GM19455 (cell line): Measurements from ENCODE around the gene TBK1.
"Not testable (repeated sequence)": the region's sequence is repeated elsewhere in the genome, so short reads cannot be mapped to it uniquely, and the experiment has no call there.

Experiments used
- ATAC-seq: cut with Tn5 transposase; IDR thresholded peaks from one replicate; pipeline ENCODE4 v1.9.1; 2021; ENCODE audit not compliant: unreplicated experiment

TBK1 gene

DNA sequence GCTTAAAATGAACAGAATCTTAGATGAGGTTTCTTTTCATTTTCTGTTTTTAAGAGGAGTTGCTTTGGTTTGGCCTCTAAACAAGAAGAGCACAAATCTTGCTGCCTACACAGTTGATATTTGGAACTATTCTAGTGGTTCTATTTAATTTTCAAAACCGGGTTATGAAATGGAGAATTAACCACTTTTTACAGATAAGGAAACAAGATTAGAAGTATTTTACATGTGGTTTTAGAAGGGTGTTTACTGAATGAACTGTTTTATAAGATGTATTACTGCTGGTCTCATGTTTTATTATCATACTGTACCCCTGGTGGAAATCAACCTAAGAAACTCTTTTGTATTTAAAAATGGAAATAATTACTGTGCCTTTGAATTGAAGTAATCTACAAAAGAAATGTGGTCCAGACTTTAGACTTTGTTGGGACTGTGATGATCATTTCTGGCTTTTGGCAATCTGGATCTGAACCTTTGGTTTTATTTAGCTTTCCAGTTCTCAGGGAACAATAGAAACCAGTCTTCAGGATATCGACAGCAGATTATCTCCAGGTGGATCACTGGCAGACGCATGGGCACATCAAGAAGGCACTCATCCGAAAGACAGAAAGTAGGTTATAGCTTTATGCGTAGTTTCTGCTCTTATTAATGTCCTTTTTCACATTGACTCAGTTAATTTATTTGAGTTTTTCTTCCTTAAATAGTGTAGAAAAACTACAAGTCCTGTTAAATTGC, 43.2 kb downstream of the TBK1 start:
- ATAC-seq = no peak

DNA sequence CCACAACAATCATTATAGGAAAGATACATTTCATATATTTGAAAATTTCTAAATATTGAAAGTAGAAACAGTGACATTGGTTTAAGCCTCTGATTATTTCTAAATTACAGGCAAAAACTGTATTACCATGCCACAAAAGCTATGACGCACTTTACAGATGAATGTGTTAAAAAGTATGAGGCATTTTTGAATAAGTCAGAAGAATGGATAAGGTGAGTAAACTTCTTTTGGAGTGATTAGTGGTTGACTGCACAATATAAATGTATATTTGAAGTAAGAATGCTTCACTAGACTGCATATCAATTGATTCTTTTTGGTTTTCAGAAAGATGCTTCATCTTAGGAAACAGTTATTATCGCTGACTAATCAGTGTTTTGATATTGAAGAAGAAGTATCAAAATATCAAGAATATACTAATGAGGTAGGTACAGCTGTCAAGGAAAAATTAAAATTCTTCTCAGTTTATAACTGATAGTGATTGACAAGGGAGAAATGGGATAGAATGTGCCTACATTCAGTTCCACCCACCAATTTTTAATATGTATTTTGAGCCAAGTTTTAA, 45.0 kb downstream of the TBK1 start:
- ATAC-seq = no peak

DNA sequence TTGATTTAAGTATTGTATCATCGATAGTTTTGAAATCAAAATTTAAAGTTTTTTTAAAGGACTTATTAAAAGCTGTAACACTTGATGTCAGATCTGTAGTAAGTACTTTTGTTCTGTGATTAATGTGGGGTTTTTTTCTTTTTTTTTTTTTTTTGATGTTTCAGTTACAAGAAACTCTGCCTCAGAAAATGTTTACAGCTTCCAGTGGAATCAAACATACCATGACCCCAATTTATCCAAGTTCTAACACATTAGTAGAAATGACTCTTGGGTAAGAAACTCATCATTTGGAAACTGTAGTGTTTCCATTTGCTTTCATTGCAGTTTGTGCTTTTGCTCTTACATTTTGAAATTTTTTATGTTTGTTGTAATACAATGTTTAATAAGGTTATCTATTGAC, 45.6 kb downstream of the TBK1 start:
- no peak for ATAC-seq

DNA sequence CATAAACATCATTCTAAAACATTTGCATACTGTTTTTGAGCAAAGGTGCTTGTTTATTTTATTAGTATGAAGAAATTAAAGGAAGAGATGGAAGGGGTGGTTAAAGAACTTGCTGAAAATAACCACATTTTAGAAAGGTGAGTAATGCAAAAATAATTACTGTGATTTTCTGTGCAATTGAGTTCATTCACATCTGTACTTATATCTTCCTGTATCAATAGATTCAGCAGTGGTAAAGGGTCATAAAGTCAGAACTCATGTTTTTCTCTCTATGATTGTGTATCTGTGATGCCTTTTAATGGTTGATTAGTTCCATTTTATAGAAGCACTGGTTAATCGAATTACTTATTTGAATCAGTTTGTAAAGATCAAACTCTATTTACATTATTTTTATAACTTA, 46.0 kb downstream of the TBK1 start:
- ATAC-seq = no peak

DNA sequence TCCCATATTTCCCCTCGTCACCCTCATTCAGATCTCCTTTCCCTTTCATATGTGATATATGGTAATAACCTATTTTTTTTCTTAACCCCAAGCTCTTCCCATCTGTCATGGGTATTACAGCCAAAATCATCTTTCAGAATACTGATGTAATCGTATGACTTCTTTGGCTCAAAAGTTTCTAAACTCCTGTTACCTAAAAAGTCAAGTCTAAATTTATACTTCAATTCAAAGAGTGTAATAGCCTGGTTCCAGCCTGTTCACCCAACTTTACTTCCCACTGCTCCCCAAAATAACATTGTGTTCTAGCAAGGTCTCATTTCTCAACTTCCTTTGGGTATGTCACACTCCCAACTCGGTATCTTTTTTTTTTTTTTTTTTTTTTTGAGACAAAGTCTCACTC, 48.5 kb downstream of the TBK1 start:
- no peak for ATAC-seq

DNA sequence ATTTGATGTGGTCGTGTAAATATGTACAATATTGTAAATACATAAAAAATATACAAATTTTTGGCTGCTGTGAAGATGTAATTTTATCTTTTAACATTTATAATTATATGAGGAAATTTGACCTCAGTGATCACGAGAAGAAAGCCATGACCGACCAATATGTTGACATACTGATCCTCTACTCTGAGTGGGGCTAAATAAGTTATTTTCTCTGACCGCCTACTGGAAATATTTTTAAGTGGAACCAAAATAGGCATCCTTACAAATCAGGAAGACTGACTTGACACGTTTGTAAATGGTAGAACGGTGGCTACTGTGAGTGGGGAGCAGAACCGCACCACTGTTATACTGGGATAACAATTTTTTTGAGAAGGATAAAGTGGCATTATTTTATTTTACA, 49.6 kb downstream of the TBK1 start:
- ATAC-seq = no peak

DNA sequence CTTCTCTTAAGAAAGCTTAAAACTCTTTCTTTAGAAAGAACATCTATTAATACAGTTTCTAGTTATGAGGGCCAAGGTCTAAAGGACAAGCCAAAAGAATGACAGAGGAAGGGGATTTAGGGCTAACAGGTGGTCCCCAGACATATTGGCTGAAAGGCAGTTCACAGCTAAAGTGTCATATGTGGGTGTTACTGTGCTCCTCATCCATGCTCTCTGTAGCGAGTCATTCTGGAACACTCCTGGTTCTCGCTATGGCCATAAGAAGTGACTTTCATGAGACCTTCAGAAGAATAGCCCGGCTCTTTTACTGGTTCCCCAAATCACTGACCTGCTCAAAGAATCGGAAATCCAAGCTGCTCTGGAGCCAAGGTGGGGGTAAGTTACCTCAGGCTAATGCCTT, 55.0 kb downstream of the TBK1 start:
- ATAC-seq = no peak

DNA sequence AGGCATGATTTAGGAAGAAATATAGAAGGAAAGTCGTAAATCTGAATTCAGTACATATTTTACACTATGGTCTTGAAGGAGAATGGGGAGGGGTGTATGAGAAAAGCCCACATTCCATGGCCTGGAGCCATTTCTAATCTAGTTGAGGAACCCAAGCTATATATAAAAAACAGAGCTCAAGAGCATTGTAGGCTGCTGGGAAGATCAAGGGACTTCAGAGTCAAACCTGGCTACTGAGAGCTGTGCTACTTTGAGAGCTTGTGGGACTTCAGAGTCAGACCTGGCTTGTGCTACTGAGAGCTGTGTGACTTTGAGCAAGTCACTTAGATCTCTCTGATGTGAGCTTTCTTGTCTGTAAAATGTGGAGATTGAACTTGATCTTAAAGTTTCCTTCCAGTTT, 58.7 kb downstream of the TBK1 start:
- no peak for ATAC-seq

DNA sequence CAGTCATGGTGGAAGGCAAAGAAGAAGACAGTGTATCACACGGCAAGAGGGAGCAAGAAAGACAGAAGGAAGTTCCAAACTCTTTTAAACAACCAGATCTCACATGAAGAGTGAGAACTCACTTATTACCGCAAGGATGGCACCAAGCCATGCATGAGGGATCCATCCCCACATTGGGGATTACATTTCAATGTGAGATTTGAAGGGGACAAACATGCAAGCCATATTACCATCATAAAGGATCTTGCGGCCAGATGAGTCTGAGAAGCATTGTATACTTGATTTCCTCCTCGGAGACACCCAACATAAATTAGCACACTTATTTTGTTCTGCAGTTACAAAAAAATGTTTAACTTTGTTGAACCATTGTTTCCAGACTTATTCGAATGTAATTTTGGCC, 66.5 kb downstream of the TBK1 start:
- no peak for ATAC-seq

DNA sequence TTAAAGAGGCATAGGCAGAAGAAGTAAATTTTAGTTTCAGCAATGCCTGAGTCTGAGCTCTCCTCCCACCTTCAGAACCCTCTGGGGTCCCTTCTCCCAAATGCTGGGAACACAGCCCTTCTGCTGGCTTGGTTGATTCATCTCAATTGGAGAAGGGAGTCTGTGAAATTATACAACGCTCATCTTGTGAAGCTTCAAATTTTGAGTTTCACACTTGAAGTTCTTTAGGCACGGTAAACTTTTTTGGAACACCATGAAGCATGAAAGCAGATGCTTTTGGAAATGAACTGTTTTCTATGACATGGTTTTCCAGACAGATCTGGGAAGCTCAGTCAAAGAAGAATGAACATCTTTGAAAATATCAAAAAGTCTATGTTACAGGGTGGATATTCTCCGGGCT, 69.9 kb downstream of the TBK1 start:
- ATAC-seq = no peak

DNA sequence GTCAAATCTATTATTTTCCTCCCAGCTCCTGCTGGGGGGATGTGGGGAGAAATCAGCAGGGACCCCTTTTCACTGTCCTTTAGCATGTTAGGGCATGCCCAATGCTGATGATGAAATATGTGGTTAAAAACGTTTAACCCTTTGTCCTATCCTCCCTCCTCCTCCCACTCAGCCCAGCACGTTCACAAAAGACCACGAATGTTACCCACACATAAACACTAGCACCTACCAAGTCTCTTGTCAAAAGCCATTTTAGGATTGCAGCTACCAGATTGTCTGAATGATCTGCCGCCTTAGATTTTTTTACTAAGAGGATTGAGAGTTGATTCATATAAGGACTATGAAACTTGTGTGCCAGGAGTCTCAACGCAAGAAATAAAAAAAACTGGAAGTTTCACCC, 70.4 kb downstream of the TBK1 start:
- no peak for ATAC-seq

DNA sequence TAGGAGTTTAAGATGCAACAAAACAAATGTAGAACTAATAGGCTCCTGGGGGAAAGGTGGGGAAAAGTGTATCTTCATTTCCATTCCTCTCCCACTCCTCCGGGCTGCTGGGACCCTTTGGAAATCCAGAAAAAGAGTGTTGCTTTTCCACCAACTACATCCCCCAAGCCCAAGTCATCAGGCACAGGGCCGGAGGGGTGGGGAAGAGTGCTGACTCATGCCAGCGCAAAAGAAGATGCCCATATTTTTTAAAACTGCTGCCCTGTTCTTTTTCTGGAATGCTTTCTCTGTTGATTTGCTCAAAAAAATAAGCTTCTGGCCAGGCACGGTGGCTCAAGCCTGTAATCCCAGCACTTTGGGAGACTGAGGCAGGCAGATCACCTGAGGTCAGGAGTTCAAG, 70.9 kb downstream of the TBK1 start:
- no peak for ATAC-seq

DNA sequence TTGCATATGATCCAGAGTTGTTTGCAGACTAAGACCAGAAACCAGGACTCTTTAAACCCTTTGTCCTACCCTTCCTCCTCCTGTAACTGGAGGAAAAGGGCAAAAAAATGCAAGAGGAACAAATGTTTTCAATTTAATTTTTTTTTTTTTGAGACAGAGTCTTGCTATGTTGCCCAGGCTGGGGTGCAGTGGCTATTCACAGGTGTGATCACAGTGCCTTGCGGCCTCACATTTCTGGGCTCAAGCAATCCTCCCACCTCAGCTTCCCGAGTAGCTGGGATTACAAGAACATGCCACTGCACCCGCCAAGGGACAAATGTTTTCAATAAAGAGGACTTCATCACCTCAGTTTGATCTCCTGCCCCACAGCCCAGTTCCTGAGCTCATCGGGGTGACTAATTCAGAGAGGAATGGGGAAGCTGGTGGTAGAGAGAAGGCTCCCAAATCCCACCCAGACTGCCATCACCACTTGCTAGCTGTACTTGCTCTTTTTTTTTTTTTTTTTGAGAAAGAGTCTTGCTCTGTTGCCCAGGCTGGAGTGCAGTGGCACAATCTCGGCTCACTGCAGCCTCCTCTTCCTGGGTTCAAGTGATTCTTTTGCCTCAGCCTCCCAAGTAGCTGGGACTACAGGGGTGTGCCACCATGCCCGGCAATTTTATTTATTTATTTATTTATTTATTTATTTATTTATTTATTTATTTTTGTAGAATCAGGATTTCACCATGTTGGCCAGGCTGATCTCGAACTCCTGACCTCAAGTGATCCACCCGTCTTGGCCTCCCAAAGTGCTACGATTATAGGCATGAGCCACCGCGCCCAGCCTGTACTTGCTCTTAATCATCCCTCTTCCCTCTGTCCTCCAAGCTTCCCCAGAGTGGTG, 71.9 kb downstream of the TBK1 start:
- not testable (repeated sequence) for ATAC-seq

DNA sequence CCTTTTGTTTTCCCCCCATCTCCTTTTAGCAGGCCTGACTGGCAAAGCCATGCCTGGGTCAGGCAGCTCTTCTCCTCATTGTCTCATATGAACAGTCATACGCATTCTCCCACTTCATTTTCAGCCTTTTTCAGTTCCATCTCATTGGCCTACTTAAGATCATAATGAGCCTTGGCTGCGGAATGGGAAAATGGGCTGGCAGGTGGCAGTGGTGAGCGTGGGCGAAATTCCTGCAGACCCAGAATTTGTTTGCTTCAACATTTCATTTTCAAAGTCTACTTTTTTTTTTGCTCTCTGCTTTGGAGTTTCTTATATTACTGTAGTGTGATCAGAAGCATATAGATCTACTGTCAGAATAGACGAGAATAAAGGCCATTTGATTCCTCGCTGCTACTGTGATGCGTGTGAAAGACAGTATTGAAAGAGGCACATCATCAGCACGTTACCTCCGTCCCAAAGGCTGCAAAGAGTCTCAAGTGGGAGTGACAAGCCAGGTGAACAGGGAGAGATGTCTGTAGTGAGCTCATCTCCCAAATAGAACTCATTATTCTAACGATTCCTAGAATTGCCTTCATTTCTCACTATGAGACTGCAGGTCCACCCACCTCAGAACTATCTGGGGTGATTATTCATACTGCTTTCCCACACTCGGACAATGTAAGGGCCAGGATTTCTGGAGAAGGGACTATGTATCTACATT, 73.7 kb downstream of the TBK1 start:
- no peak for ATAC-seq

DNA sequence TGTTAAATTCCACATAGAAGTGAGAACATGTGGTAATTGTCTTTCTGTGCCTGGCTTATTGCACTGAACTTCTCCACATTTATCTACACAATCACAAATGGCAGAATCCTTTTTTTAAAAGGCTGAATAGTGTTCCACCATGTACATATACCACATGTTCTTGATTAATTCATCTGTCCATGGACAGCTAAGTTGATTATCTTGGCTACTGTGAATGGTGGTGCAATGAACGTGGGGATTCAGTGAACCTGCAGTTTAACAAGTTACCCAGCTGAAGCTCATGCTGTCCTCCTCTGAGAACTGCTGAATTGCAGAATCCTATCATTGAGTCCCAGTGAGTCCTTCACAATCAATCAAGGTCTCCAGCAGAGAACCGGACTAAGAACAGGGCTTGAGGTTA, 74.9 kb downstream of the TBK1 start:
- no peak for ATAC-seq

DNA sequence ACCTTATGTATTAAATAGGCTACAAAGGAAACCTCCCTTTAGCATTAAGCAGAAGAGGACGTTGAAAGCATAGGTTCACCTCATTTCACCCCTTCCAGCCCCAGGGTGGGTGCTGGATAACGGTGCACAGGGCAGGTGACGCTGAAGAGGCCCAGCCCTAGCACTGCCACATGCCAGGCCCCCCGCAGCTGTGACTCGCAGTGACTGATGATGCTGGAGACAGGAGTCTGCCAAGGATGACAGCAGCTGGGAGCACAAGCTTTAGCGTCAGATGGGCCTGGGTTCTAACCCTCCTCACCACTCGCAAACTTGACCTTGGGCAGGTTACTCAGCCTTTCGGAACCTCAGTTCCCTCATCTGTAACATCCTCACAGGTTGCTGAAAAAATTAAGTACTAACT, 76.7 kb downstream of the TBK1 start:
- ATAC-seq = no peak

DNA sequence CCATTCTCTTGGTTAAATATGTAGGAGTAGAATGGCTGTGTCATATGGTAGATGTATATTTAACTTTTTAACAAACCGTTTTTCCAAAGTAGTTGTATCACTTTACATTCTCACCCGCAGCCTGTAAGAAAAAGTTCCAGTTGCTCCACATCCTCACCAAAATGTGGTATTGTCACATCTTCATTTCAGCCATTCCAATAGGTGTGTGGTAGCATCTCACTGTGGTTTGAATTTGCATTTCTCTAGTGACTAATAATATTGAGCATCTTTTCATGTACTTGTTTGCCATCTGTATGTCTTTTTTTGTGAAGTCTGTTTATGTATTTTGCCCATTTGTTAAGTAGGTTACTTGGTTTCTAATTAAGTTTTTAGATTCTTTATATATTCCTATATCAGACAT, 78.6 kb downstream of the TBK1 start:
- no peak for ATAC-seq

DNA sequence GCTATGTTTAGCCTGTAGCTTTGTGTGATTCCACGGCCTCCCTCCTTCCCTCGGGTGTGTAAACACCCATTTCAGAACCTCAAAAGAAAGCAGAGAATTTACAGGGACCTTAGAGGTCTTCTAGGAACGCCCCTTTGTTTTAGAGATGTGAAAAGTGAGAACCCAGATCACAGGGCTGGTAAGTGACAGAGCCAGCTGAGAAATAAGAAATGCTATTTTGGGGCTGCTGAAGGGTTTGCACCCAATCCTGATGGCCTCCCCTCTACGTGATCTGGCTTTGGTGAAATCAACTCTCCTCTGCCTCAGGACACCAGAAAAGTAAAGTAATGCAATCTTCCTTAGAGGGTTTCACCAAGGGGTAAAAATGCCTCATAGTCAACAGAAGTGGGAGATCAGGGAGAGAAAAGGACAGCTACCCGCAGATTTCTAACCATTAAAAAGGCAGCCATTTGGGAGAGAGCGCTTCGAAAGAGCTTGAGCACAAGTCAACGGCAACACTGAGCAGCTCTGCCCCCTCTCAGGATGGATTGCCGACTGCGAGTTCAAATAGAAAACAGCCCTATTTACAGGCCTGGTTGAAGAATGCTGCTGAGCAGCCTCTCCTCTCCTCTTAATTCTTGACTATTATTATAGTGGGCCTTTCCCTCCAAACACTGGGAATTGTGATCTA, 79.9 kb downstream of the TBK1 start:
- no peak for ATAC-seq

DNA sequence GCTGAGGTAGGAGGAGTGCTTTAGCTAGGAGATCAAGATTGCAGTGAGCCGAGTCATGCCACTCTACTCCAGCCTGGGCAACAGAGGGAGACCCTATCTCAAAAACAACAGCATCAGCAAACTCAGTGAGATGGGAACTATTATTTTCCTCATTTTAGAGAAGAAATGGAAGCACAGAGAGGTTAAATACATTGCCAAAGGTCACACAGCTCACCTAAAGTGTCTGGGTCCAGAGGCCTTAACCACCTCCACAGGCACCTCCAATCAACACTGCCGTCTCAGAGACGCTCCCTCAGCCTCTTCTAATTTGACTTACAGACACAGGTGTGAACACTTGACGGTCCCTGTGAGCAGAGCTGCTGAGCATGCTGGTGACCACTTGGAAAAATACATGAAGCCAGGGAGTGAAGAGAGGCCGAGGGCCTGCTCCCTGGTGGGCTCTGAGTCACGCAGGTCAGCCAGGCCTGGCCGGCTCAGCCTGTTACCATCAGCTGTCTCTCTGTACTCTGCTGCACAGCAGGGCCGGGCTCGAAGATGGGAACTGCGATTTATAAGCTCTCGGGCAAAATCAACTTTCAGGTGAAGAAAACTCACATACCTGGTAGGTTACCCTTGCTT, 80.9 kb downstream of the TBK1 start:
- ATAC-seq = no peak

DNA sequence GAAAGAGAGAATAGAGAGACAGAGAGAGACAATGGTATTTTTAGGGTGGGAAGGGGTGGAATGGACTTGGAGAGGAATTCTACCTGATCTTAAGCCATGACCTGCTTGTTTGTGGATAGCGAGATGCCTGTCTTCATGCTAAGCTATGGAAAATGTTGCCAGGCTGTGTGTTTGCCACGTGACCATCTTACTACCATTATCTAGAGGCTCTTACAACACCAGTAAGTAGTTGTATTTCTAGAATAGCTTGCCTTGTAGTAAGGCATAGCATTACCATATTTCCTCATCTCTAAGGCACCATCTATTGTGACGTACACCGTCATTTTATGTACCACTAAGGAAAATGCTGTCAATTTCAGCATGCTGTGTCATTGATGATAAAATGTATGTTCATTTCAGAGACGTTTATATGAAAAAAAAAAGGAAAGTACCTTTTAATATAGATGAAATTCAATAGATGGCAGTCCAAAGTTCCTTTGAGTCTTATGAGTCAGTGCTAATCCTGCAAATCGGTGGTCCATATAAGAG, 82.8 kb downstream of the TBK1 start:
- no peak for ATAC-seq
